H1 (cell line): Measurements from ENCODE around the gene SORD. TPM values are rescaled to one million over a fixed set of nuclear protein-coding genes. Genes with fewer than 3 reads are reported as not detected.

Source experiments
- CTCF ChIA-PET: fragments of 300-600 bp; sonication (Branson Sonifier 250); formaldehyde crosslinking; loops from one replicate; lab custom pipeline; 2021; ENCODE audit not compliant: partially characterized antibody; lab: Charles Lee
- POLR2A ChIA-PET: fragments of 300-600 bp; sonication (Branson Sonifier 250); formaldehyde crosslinking; loops from one replicate; lab custom pipeline; 2021; ENCODE audit warnings: inconsistent platforms; ENCODE audit not compliant: partially characterized antibody; lab: Charles Lee
- DNase-seq, 2 experiments: peaks; one replicate each; pipeline versions ENCODE4 v3.0.0 to v3.0.0-alpha.2; 2010 to 2022; ENCODE audit warnings: low spot score in 2 of 2, low read depth in 1 of 2, mixed read lengths in 1 of 2
- FAIRE-seq: peaks from 2 replicates; lab custom pipeline; 2011; peaks lifted over from hg19 to GRCh38; lab: Jason Lieb, UNC
- H2AFZ ChIP-seq: 2 replicates; pipeline ENCODE4 v1.8.1; 2012; ENCODE audit warnings: low read length, inconsistent platforms
- H2AK5ac ChIP-seq: 2 replicates; pipeline ENCODE4 v1.6.1; 2013; ENCODE audit warnings: low read depth, low read length
- H2BK120ac ChIP-seq: replicated peaks from 2 replicates; pipeline ENCODE3; 2013; ENCODE audit warnings: low read depth, low read length, inconsistent platforms
- H2BK12ac ChIP-seq: 2 replicates; pipeline ENCODE4 v1.6.1; 2013; ENCODE audit warnings: low read depth, low read length
- H2BK15ac ChIP-seq: 2 replicates; pipeline ENCODE4 v1.6.1; 2013; ENCODE audit warnings: low read length
- H2BK20ac ChIP-seq: 2 replicates; pipeline ENCODE4 v1.6.1; 2013; ENCODE audit warnings: low read length
- H2BK5ac ChIP-seq: 2 replicates; pipeline ENCODE4 v1.6.1; 2013; ENCODE audit warnings: low read depth, low read length
- H3K14ac ChIP-seq: 2 replicates; pipeline ENCODE4 v1.6.1; 2013; ENCODE audit warnings: inconsistent platforms; ENCODE audit not compliant: insufficient read length
- H3K18ac ChIP-seq: 2 replicates; pipeline ENCODE4 v1.6.1; 2013; ENCODE audit warnings: low read length; ENCODE audit errors: extremely low read depth
- H3K23ac ChIP-seq: 2 replicates; pipeline ENCODE4 v1.6.1; 2013; ENCODE audit warnings: inconsistent platforms; ENCODE audit not compliant: insufficient read length
- H3K23me2 ChIP-seq: 2 replicates; pipeline ENCODE4 v1.6.1; 2013; ENCODE audit warnings: low read depth, low read length
- H3K27ac ChIP-seq: 2 replicates; pipeline ENCODE4 v1.6.1; 2011; ENCODE audit warnings: low read depth, low read length, inconsistent platforms
- H3K27me3 ChIP-seq, 4 experiments: replicated peaks in 1 of 4; 1 replicate in 1 of 4; 2 replicates in 3 of 4; pipeline versions ENCODE4 v1.6.1 to v1.8.1; 2011 to 2013; ENCODE audit warnings: low read length in 3 of 4, mild to moderate bottlenecking in 3 of 4, inconsistent platforms in 2 of 4, mixed read lengths in 2 of 4, moderate library complexity in 1 of 4; ENCODE audit not compliant: control insufficient read depth in 3 of 4, insufficient read depth in 3 of 4; ENCODE audit errors: extremely low read depth in 1 of 4
- H3K36me3 ChIP-seq, 4 experiments: 2 replicates each; pipeline versions ENCODE4 v1.6.1 to v1.8.1; 2011 to 2013; ENCODE audit warnings: mild to moderate bottlenecking in 4 of 4, low read length in 3 of 4, moderate library complexity in 2 of 4, control low read depth in 1 of 4, inconsistent platforms in 1 of 4; ENCODE audit not compliant: insufficient read depth in 4 of 4, control insufficient read depth in 2 of 4
- H3K4ac ChIP-seq: replicated peaks from 2 replicates; pipeline ENCODE3; 2013; ENCODE audit warnings: low read length, low read depth, mixed read lengths, inconsistent platforms; ENCODE audit not compliant: insufficient read length
- H3K4me1 ChIP-seq, 4 experiments: replicated peaks in 1 of 4; 1 replicate in 1 of 4; 2 replicates in 3 of 4; pipeline versions ENCODE4 v1.6.1 to v1.8.1; 2011 to 2013; ENCODE audit warnings: low read length in 3 of 4, inconsistent platforms in 2 of 4, mixed read lengths in 1 of 4; ENCODE audit not compliant: insufficient read depth in 4 of 4, control insufficient read depth in 3 of 4
- H3K4me2 ChIP-seq, 2 experiments: 2 replicates each; pipeline versions ENCODE4 v1.6.1 to v1.8.1; 2011 to 2013; ENCODE audit warnings: low read depth in 2 of 2, low read length in 2 of 2, control low read depth in 1 of 2, inconsistent platforms in 1 of 2, mild to moderate bottlenecking in 1 of 2; ENCODE audit not compliant: insufficient read depth in 1 of 2
- H3K4me3 ChIP-seq, 4 experiments: fragments of 200-600, 300-600 bp in 1 of 4; sonication (generic), shearing (Covaris generic), sonication (Bioruptor Twin) in 1 of 4; 2 replicates each; pipeline versions ENCODE4 v1.5.1 to v1.8.1; 2011 to 2016; ENCODE audit warnings: low read length in 4 of 4, low read depth in 3 of 4, control low read depth in 2 of 4, inconsistent platforms in 2 of 4, mild to moderate bottlenecking in 2 of 4, mixed read lengths in 1 of 4, moderate library complexity in 1 of 4; ENCODE audit not compliant: insufficient read depth in 2 of 4; ENCODE audit errors: extremely low read depth in 1 of 4
- H3K56ac ChIP-seq: replicated peaks from 2 replicates; pipeline ENCODE3; 2013; ENCODE audit warnings: low read depth, mild to moderate bottlenecking, mixed read lengths, low read length, inconsistent platforms; ENCODE audit not compliant: insufficient read length
- H3K79me1 ChIP-seq: 2 replicates; pipeline ENCODE4 v1.6.1; 2013; ENCODE audit warnings: low read depth, low read length, control low read depth
- H3K79me2 ChIP-seq, 2 experiments: 2 replicates each; pipeline versions ENCODE4 v1.6.1 to v1.8.1; 2012 to 2013; ENCODE audit warnings: low read length in 2 of 2, mild to moderate bottlenecking in 2 of 2, inconsistent platforms in 1 of 2; ENCODE audit not compliant: insufficient read depth in 2 of 2, control insufficient read depth in 1 of 2
- H3K9ac ChIP-seq, 4 experiments: replicated peaks in 1 of 4; 1 replicate in 1 of 4; 2 replicates in 3 of 4; pipeline versions ENCODE4 v1.6.1 to v1.8.1; 2011 to 2013; ENCODE audit warnings: low read depth in 3 of 4, low read length in 3 of 4, control low read depth in 2 of 4, mild to moderate bottlenecking in 2 of 4, moderate library complexity in 2 of 4, inconsistent platforms in 1 of 4; ENCODE audit errors: extremely low read depth in 1 of 4
- H3K9me3 ChIP-seq, 2 experiments: 2 replicates each; pipeline versions ENCODE4 v1.6.1 to v1.8.1; 2012 to 2013; ENCODE audit warnings: mild to moderate bottlenecking in 2 of 2, moderate library complexity in 2 of 2, control low read depth in 1 of 2, inconsistent platforms in 1 of 2, low read depth in 1 of 2, low read length in 1 of 2, mixed read lengths in 1 of 2; ENCODE audit not compliant: insufficient read depth in 2 of 2
- H4K20me1 ChIP-seq, 2 experiments: replicated peaks in 1 of 2; 2 replicates each; pipeline versions ENCODE3 to v1.8.1; 2011 to 2013; ENCODE audit warnings: inconsistent platforms in 2 of 2, low read length in 2 of 2, mild to moderate bottlenecking in 1 of 2; ENCODE audit not compliant: insufficient read depth in 2 of 2, control insufficient read depth in 1 of 2
- H4K5ac ChIP-seq: 2 replicates; pipeline ENCODE4 v1.6.1; 2013; ENCODE audit warnings: low read length, low read depth, mixed read lengths, inconsistent platforms; ENCODE audit not compliant: insufficient read length
- H4K8ac ChIP-seq: 2 replicates; pipeline ENCODE4 v1.8.0; 2013; ENCODE audit warnings: mild to moderate bottlenecking, moderate library complexity, low read length, inconsistent platforms; ENCODE audit not compliant: insufficient read depth; ENCODE audit errors: extremely low read depth
- H4K91ac ChIP-seq: replicated peaks from 2 replicates; pipeline ENCODE3; 2013; ENCODE audit warnings: low read length, mixed read lengths, inconsistent platforms; ENCODE audit not compliant: insufficient read length
- ATF2 ChIP-seq: IDR thresholded peaks from 2 replicates; pipeline ENCODE4 v1.6.1; 2012; ENCODE audit warnings: low read length, inconsistent platforms
- KDM1A ChIP-seq: fragments of 200-600, 300-600 bp; sonication (generic); IDR thresholded peaks from 2 replicates; pipeline ENCODE4 v1.7.1; 2016; ENCODE audit warnings: mild to moderate bottlenecking, low read length, borderline replicate concordance
- MAFK ChIP-seq: IDR thresholded peaks from 2 replicates; pipeline ENCODE4 v1.6.1; 2012; ENCODE audit warnings: low read depth, mild to moderate bottlenecking, improper control_type of control experiment, low read length
- SRF ChIP-seq: IDR thresholded peaks from 2 replicates; pipeline ENCODE4 v1.6.1; 2011; ENCODE audit warnings: mild to moderate bottlenecking, low read depth, low read length, moderate library complexity
- ZNF274 ChIP-seq: IDR thresholded peaks from 2 replicates; pipeline ENCODE4 v1.7.0; 2012; ENCODE audit warnings: low read length, borderline replicate concordance; ENCODE audit errors: extremely low read depth
- WGBS, 2 experiments: shearing (Covaris generic) in 1 of 2; methylation state at CpG; one replicate each; pipeline versions ENCODE4 v1.1.6 to v1.1.7; 2013 to 2015; ENCODE audit warnings: low lambda C conversion rate in 2 of 2, mixed read lengths in 2 of 2, inconsistent platforms in 1 of 2, low coverage in 1 of 2, missing lambda C conversion rate in 1 of 2; ENCODE audit not compliant: insufficient replicate concordance in 2 of 2, insufficient coverage in 1 of 2, insufficient read length in 1 of 2; ENCODE audit errors: extremely low coverage in 1 of 2, missing lambda C conversion rate in 1 of 2; 5-methylcytosine and 5-hydroxymethylcytosine counted together
- polyA plus RNA-seq, 7 experiments: library from polyadenylated mRNA; depleted of rRNA in 3 of 7; stranded (reverse) in 5 of 7; unstranded in 2 of 7; fragments of >200 nt in 5 of 7; fragments of 200-250 nt in 2 of 7; gene quantifications; 1 replicate in 5 of 7; 2 replicates in 1 of 7; 4 replicates in 1 of 7; pipeline versions ENCODE4 v1.2.1 to v1.2.3, GENCODE V29; 2011 to 2013; ENCODE audit warnings: missing spikeins in 2 of 7, mixed read lengths in 2 of 7
- total RNA-seq: library from RNA; stranded (reverse); fragmentation: NEBNext Ultra II Directional; extraction: Animal tissue kit (Norgen Biotek cat#: 25700); gene quantifications from 2 replicates; pipeline ENCODE4 v1.2.1, GENCODE V29; 2021

The SORD gene
- total and polyA plus RNA-seq, 2 of the 8 experiments (the other 6 are each of a cell fraction or from before 2014, with no cell fraction given), result 52.6 to 75.8 TPM

- Histone ChIP-seq H3K4me3 (no peak overlapping the region), H2AK5ac (no peak overlapping the region), H3K4ac (no peak overlapping the region), H4K91ac (no peak overlapping the region), H2BK5ac (no peak overlapping the region), H3K27ac (no peak overlapping the region), H4K5ac (no peak overlapping the region), H4K20me1 (peaks cover 0 to 5% of the 10 kb centered on the region in 2 experiments), H3K4me1 (peaks cover 0 to 3% (median 0%) of the 10 kb centered on the region in 4 experiments; a peak in 1 of 7 replicates), H2BK15ac (no peak overlapping the region), H3K79me1 (peaks cover 2% of the 10 kb centered on the region; the same call in 1 of the 2 replicates), H3K27me3 (no peaks in the 10 kb centered on the region), H3K14ac (no peak overlapping the region), H3K79me2 (peaks cover 0 to 11% of the 10 kb centered on the region in 2 experiments; a peak in 1 of 4 replicates), H3K36me3 (peaks cover 2 to 10% (median 5%) of the 10 kb centered on the region in 4 experiments; a peak in 2 of 8 replicates), H3K23me2 (no peaks in the 10 kb centered on the region), H3K23ac (no peak overlapping the region), H3K4me2 (no peak overlapping the region), H4K8ac (no peak overlapping the region), H2BK12ac (no peak overlapping the region), H3K9me3 (no peaks in the 10 kb centered on the region), H3K56ac (no peak overlapping the region), H3K9ac (no peak overlapping the region), H2AFZ (no peak overlapping the region), H2BK120ac (no peak overlapping the region), H3K18ac (no peak overlapping the region), H2BK20ac (no peak overlapping the region)
- no peak for TF ChIP-seq SRF
- no peak for TF ChIP-seq ZNF274
- no peak for TF ChIP-seq ATF2
- no peak for TF ChIP-seq MAFK
- no peak for TF ChIP-seq KDM1A
- POLR2A ChIA-PET, result no interaction called here
- CTCF ChIA-PET, result interaction anchor here (1.0 to 1.3 kb wide), 2 partner anchors 9 to 174 kb away, joined by 3 to 4 read pairs; no protein-coding TSS in a partner anchor
- 90% methylated on average over 3 of the region's 3 CpGs; no CpG with 5 or more reads in 1 of the 2 experiments for WGBS, 2 experiments
- FAIRE-seq (no peak), DNase-seq (no peak)
Observed at GRCh38 chr15:45030743-45031142, 7.7 kb downstream of the SORD start.
